Urinary bladder (tissue), 4 donors: ENCODE data around the gene SASS6. TPM values are rescaled to one million over a fixed set of nuclear protein-coding genes. Genes with fewer than 3 reads are reported as not detected.

ENCODE experiments used
- DNase-seq: peaks from one replicate; pipeline ENCODE4 v3.0.0-alpha.2; 2015; ENCODE audit errors: extremely low spot score
- H3K27ac ChIP-seq: one replicate; pipeline ENCODE4 v1.5.1; 2013; ENCODE audit warnings: low read depth, mild to moderate bottlenecking, moderate library complexity
- H3K36me3 ChIP-seq: one replicate; pipeline ENCODE4 v1.6.1; 2013; ENCODE audit warnings: mild to moderate bottlenecking, moderate library complexity; ENCODE audit not compliant: insufficient read depth
- H3K4me1 ChIP-seq: one replicate; pipeline ENCODE4 v1.6.1; 2013; ENCODE audit warnings: mild to moderate bottlenecking, moderate library complexity; ENCODE audit not compliant: insufficient read depth
- H3K4me3 ChIP-seq: one replicate; pipeline ENCODE4 v1.5.1; 2013; ENCODE audit warnings: low read depth, low read length
- WGBS: extraction: QIAGEN DNeasy Blood & Tissue Kit; methylation state at CpG from one replicate; pipeline ENCODE4 v1.1.7; 2013; 5-methylcytosine and 5-hydroxymethylcytosine counted together
- polyA plus RNA-seq: library from polyadenylated mRNA; stranded (reverse); fragments of 200-250 nt; gene quantifications from one replicate; pipeline ENCODE4 v1.2.3, GENCODE V29; 2013
- total RNA-seq: library from RNA; depleted of rRNA; stranded (reverse); fragments of >200 nt; gene quantifications from one replicate; pipeline ENCODE4 v1.2.3, GENCODE V29; 2014
- donor health status: healthy with polysubstance abuse.
- donor health status: healthy.

SASS6 gene
- total and polyA plus RNA-seq, 2 donors: 2.4 to 8.6 TPM

DNA sequence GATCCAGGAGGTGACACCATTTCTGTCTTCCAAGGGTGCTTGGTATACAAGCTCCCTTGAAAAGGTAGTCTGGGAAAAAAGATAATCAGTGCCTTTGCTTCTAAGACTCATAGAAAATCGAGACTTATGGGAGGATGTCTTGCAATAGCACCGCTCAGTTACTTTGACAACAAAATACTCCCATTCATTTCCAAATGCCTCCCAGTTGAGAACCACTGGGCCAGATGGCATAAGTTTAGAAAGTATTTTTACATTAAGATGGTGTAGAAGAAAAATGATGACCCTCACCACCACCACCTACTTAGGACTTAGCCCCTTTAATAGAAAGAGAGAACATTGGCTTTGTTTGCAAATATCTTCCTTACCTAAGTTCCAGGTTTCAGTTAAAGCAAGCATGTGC is 4.9 kb upstream of the SASS6 start:
- Histone ChIP-seq H3K36me3 (peaks cover 12% of the 10 kb centered on the region), H3K4me3 (no peak overlapping the region), H3K4me1 (no peaks in the 10 kb centered on the region), H3K27ac (no peak overlapping the region)
- no peak for DNase-seq
- 99% methylated on average over 2 of the region's 2 CpGs for WGBS

DNA sequence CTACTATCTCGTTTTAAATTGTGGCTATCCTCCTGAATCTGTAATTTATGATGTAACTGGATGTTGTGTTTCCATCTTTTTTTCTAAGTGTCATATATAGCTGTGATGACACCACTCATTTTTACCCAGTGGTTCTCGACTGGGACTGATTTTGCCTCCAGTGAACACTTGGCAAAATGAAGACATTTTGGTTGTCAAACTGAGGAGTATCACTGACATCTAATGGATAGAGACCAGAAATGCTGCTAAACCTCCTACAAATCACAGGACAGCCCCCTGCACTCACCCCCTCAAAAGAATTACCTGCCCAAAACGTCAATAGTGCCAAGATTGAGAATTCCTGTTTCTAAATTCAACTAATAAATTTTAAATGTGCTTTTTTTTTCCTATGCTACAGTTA is 2.1 kb upstream of the SASS6 start:
- WGBS: 65% methylated on average over 3 of the region's 3 CpGs
- Histone ChIP-seq H3K4me1 (no peaks in the 10 kb centered on the region), H3K36me3 (peaks cover 7% of the 10 kb centered on the region), H3K4me3 (no peak overlapping the region), H3K27ac (no peak overlapping the region)
- no peak for DNase-seq

DNA sequence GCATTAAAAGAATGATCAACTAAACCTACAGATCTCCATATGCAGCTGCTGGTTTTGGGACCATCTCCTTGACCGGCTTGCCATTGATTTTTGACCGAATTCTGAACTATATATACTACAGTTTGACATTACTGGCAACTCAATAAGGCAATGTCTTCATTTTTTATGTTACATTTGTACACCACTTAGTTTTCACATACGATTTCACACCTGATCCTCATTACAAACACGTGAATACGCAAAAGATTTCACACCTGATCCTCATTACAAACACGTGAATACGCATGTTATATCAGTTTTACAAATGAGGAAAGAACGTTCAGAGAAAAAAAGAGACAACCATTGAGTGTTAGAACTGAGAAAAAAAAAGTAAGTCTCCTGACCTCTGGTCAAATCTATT is 1.1 kb downstream of the SASS6 start:
- H3K4me1 ChIP-seq: no peaks in the 10 kb centered on the region
- H3K36me3 ChIP-seq: no peaks in the 10 kb centered on the region
- DNase-seq: no peak
- no peak overlapping the region for H3K4me3 ChIP-seq
- 76% methylated on average over 8 of the region's 8 CpGs for WGBS
- H3K27ac ChIP-seq: no peak overlapping the region

DNA sequence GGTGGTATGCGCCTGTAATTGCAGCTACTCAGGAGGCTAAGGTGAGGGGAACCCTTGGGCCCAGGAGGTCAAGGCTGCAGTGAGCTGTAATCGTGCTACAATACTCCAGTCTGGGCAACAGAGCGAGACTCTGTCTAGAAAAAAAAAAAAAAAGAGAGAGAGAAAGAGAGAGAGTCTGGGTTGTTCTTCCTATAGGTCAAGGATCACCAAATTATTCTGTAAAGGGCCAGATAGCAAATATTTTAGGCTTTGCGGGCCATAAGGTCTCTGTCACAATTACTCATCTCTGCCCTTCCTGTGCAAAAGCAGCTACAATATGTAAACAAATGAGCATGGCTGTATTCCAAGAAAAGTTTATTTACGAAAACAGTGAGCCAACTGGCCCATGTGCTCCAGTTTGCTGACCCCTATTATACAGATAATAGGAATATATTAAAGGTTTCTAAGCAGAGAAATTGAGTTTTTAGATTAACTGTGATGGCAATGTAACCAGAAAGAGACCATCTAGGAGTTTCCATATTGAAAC is 2.1 kb downstream of the SASS6 start:
- Histone ChIP-seq H3K36me3 (no peaks in the 10 kb centered on the region), H3K4me3 (no peak overlapping the region), H3K27ac (no peak overlapping the region), H3K4me1 (no peaks in the 10 kb centered on the region)
- 77% methylated on average over 5 of the region's 5 CpGs for WGBS
- no peak for DNase-seq

DNA sequence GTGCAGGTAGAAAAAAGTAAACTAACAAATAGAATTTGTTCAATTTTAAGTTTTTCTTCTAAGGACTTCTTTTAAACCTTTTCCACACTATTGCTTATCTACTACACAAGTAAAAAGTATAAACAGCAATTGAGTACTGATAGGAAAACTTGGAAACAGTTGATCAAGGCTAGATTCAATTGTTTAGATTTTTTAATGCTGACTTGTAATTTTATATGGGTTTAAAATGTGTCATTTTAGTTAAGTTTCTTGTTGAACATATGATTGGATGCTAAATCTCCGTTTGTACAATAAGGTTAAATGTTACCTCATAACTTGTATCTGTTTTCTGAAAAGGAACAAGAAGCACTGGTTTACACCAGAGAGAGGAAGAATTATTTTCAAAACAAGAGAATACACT is 5.5 kb downstream of the SASS6 start:
- Histone ChIP-seq H3K4me3 (no peak overlapping the region), H3K4me1 (no peaks in the 10 kb centered on the region), H3K27ac (no peak overlapping the region), H3K36me3 (no peaks in the 10 kb centered on the region)
- no peak for DNase-seq
- 71% methylated on average over 1 of the region's 1 CpG for WGBS

DNA sequence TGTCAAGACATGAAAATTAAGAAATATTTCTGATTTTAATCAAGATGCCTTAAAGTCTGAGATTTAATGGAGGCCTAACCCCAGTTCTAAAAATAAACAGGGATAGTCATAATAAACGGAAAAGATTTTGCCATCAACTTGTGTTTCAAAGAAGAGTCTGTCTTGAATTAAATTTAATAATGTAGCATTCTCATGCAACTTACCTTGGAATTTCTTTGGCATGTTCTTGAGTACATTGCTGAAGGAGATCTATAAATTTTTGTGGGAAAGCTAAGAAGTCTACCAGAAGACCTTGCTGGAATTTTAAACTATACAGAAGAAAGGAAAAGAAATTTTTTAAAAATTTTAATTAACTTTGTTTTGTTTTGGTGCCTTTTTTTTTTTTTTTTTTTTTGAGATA is 10.6 kb downstream of the SASS6 start:
- 74% methylated on average over 1 of the region's 1 CpG for WGBS
- DNase-seq: no peak
- no peak overlapping the region for H3K27ac ChIP-seq

DNA sequence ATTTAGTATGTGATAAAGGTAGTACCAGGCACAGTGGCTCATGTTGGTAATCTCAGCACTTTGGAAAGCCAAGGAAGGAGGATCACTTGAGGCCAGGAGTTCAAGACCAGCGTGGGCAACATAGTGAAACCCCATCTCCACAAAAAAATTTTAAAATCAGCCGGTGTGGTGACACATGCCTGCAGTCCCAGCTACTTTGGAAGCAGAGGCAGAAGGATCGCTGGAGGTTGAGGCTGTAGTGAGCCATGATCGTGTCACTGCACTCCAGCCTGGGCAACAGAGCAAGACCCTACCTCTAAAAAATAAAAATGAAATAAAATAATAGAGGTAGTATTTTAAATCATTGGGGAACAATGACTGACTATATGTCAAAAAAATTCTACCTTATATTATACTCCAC is 17.2 kb downstream of the SASS6 start:
- DNase-seq: no peak
- no peak overlapping the region for H3K4me3 ChIP-seq
- 97% methylated on average over 4 of the region's 4 CpGs for WGBS

More for the DNA sequence above, 10.6 kb downstream of the SASS6 start:
- no peaks in the 10 kb centered on the region for H3K4me1 ChIP-seq
- no peaks in the 10 kb centered on the region for H3K36me3 ChIP-seq
- no peak overlapping the region for H3K4me3 ChIP-seq

DNA sequence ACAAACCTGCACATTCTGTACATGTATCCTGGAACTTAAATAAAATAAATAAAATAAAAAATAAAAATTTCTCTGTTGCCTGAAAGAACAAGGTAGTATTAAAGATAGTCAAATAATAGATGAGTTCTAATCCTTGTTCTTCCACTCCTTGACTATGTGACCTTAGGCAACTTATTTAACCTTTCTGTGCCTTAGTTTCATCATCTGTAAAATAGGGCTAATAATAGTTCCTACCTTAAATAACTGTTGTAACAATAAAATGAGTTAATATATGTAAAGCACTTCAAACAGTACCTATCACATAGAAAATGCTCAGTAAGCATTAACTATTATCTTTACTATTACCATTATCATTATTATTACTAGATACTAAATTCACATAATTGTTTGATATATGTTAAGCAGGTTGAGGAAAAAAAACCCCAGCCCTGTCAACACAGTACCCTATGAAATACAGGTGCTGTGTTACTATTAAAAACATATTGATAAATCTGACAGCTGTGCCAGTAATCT is 23.1 kb downstream of the SASS6 start:
- no peak overlapping the region for H3K4me3 ChIP-seq

More for the DNA sequence above, 17.2 kb downstream of the SASS6 start:
- Histone ChIP-seq H3K36me3 (no peaks in the 10 kb centered on the region), H3K27ac (no peak overlapping the region), H3K4me1 (no peaks in the 10 kb centered on the region)

DNA sequence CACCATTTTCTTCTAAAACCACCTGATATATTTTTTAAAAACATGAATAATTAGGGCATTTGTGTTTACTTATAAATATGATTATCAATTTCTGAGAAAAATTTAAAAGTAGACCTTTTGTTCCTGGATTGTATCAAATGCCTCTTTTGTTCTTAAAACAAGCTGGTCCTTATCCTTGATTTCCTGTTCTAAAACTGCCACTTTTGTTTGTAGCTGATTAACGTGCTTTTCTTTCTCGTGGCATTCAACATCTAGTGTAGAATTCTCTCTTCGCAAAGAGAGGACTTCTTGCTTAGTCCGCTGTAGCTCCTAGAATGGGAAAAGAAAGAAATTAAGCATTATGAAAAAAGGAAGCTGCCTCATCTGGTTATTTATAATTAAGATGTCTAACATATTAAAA is 25.0 kb downstream of the SASS6 start:
- no peak overlapping the region for H3K4me3 ChIP-seq
- no peaks in the 10 kb centered on the region for H3K4me1 ChIP-seq
- no peak for DNase-seq
- WGBS: 81% methylated on average over 4 of the region's 4 CpGs
- H3K36me3 ChIP-seq: peaks cover 5% of the 10 kb centered on the region
- no peak overlapping the region for H3K27ac ChIP-seq

More for the DNA sequence above, 23.1 kb downstream of the SASS6 start:
- DNase-seq: no peak
- no peak overlapping the region for H3K27ac ChIP-seq
- H3K4me1 ChIP-seq: no peaks in the 10 kb centered on the region
- no peaks in the 10 kb centered on the region for H3K36me3 ChIP-seq

DNA sequence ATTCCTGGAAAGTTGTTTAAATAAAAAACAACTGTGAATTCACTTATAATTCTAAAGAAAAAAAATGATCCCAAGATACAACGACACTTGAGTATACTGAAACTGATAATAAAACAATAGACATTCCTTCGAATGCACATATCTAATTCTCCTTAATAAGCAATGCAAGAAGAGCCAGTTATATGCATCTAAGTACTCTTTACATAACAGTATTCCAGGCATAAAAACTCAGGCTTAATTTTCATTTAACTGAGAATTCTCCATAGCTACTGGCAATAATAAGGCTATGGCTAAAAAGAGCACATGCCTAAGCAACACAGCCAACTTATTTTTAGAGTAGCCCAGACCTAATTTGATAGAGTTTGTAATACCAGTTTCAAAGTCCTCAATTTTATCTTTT is 31.2 kb downstream of the SASS6 start:
- no peak overlapping the region for H3K4me3 ChIP-seq
- peaks cover 6% of the 10 kb centered on the region for H3K36me3 ChIP-seq
- H3K27ac ChIP-seq: no peak overlapping the region
- 94% methylated on average over 2 of the region's 2 CpGs for WGBS
- DNase-seq: no peak
- no peaks in the 10 kb centered on the region for H3K4me1 ChIP-seq

DNA sequence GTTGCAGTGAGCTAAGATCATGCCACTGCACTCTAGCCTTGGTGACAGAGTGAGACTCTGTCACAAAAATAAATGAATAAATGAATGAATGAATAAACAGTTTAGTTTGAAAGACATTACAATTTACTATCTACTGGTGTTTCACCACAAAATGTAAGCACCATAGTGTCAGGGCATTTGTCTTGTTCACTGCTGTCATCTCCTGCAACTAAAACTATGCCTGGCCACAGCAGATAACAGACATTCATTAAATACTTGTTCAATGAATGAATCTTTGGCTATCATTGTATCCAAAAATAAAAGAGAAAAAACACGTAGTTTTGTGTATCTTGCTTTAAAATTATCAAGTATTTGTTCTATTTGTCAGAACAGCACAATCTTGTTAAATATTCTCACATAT is 32.5 kb downstream of the SASS6 start:
- Histone ChIP-seq H3K27ac (no peak overlapping the region), H3K36me3 (peaks cover 6% of the 10 kb centered on the region), H3K4me1 (no peaks in the 10 kb centered on the region), H3K4me3 (no peak overlapping the region)
- DNase-seq: no peak
- WGBS: 43% methylated on average over 1 of the region's 1 CpG

DNA sequence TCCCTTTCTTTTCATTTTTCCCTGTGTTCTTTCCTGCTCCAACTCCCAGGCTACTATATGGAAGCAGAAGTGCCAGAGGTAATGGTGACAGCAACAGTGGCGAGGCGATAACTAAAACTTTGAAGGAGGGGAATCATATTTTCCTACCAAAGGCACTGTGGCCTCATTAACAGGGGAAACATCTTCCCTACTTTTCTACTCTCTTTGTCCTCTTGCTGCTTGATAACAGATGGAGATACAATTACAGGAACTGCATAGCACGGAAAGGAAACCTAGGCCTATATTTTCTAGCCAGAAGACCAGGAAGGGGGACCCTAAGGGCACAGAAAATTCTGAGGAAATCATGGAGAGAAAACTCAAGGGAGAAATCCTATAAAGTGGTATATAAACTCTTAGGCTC is 42.3 kb downstream of the SASS6 start:
- WGBS: 89% methylated on average over 3 of the region's 3 CpGs

DNA sequence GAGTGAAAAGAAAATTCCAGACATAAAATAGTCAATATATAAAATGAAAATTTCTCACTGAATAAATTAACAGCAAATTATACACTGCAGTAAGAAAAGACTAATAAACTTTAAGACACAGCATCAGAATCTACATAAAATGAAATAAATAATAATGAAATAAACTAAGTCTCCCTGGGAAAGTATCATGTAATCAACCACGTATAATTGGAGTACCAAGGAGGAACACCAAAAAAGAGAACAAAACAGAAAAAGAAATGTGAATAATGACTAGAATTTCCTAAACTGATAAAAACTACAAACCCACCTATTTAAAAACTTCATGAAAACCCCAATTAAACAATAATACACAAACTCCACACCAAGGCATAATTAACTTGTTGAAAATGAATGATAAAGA is 43.6 kb downstream of the SASS6 start:
- H3K4me3 ChIP-seq: no peak overlapping the region
- WGBS: 94% methylated on average over 1 of the region's 1 CpG
- peaks cover 2% of the 10 kb centered on the region for H3K36me3 ChIP-seq

More for the DNA sequence above, 42.3 kb downstream of the SASS6 start:
- H3K27ac ChIP-seq: no peak overlapping the region
- H3K36me3 ChIP-seq: peaks cover 2% of the 10 kb centered on the region
- no peak for DNase-seq
- no peaks in the 10 kb centered on the region for H3K4me1 ChIP-seq
- no peak overlapping the region for H3K4me3 ChIP-seq

DNA sequence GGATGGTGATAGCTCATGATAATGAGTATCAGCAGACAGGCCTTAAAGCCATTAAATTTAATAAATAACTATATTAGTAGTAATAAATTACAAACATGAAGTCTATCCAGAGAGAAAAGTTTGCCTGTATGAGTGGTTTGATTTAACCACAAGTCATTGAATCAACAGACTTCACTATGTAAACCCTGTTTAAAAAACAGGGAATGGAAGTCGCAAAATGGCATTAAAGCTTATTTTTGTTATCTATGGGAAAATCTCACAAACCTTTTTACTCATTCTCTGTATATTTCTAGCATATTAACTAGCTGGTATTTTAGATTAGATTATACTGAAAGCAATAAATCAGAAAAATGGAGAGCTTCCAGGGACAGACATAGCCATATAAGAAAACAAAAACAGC is 45.3 kb downstream of the SASS6 start:
- Histone ChIP-seq H3K4me1 (no peaks in the 10 kb centered on the region), H3K36me3 (peaks cover 2% of the 10 kb centered on the region), H3K27ac (no peak overlapping the region), H3K4me3 (no peak overlapping the region)
- 40% methylated on average over 1 of the region's 1 CpG for WGBS
- no peak for DNase-seq

More for the DNA sequence above, 43.6 kb downstream of the SASS6 start:
- DNase-seq: no peak
- no peaks in the 10 kb centered on the region for H3K4me1 ChIP-seq
- H3K27ac ChIP-seq: no peak overlapping the region

DNA sequence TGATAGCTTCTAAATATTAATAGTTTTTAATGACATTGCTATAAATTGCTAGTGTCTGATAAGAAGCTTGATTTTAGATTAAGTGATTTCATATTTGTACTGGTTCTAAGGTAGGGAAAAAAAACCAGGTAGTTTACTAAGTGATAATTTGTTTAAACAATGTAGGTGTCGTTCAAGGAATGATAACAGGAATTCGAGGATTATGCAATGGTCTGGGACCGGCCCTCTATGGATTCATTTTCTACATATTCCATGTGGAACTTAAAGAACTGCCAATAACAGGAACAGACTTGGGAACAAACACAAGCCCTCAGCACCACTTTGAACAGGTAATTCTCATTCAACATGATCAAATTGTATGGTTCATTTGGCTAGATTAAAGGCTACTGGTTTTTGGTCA is 52.4 kb downstream of the SASS6 start:
- Histone ChIP-seq H3K4me3 (no peak overlapping the region), H3K4me1 (peaks cover 2% of the 10 kb centered on the region), H3K27ac (no peak overlapping the region), H3K36me3 (peaks cover 5% of the 10 kb centered on the region)
- WGBS: 88% methylated on average over 3 of the region's 3 CpGs
- DNase-seq: no peak
